WTC11 (cell line): ENCODE measurements around the gene TBX2. TPM values are rescaled to one million over a fixed set of nuclear protein-coding genes. Genes with fewer than 3 reads are reported as not detected.

Source experiments
- ATAC-seq: fragments of 200-7000 bp; cut with Tn5 transposase; 2 replicates; pipeline ENCODE4 v1.10.0; 2021; ENCODE audit warnings: mild to moderate bottlenecking, moderate library complexity
- CTCF ChIA-PET: fragments of 300-600 bp; sonication (Branson Sonifier 250); formaldehyde crosslinking; loops from one replicate; lab custom pipeline; 2021; ENCODE audit warnings: antibody characterized with exemption; lab: Charles Lee
- POLR2A ChIA-PET: fragments of 350-600 bp; sonication (Branson Sonifier 250); formaldehyde crosslinking; loops from one replicate; lab custom pipeline; 2021; ENCODE audit warnings: antibody characterized with exemption; lab: Charles Lee
- DNase-seq: peaks from one replicate; pipeline ENCODE4 v3.0.0; 2021; ENCODE audit warnings: low spot score
- H3K27ac Mint-ChIP-seq: 2 replicates; pipeline ENCODE4 v1.8.0; 2021; ENCODE audit warnings: mixed read lengths
- H3K27me3 Mint-ChIP-seq: 2 replicates; pipeline ENCODE4 v1.8.0; 2021; ENCODE audit warnings: low read depth, mild to moderate bottlenecking, moderate library complexity, mixed read lengths
- H3K36me3 Mint-ChIP-seq: 2 replicates; pipeline ENCODE4 v1.8.0; 2021; ENCODE audit warnings: mixed read lengths
- H3K4me1 Mint-ChIP-seq: 2 replicates; pipeline ENCODE4 v1.8.0; 2022; ENCODE audit warnings: mixed read lengths
- H3K4me3 Mint-ChIP-seq: 2 replicates; pipeline ENCODE4 v1.8.0; 2021; ENCODE audit warnings: mild to moderate bottlenecking, moderate library complexity, mixed read lengths
- H3K9me3 Mint-ChIP-seq: 2 replicates; pipeline ENCODE4 v1.8.0; 2021; ENCODE audit warnings: mixed read lengths
- AFF4 ChIP-seq: sonication (generic); formaldehyde crosslinking; IDR thresholded peaks from 2 replicates; pipeline ENCODE4 v1.8.1; 2023; ENCODE audit warnings: mild to moderate bottlenecking, missing genetic modification reagents, borderline replicate concordance
- ATF6 ChIP-seq: sonication (generic); formaldehyde crosslinking; IDR thresholded peaks from 2 replicates; pipeline ENCODE4 v1.8.1; 2023; ENCODE audit warnings: mild to moderate bottlenecking, missing genetic modification reagents
- CBFB ChIP-seq: sonication (generic); formaldehyde crosslinking; IDR thresholded peaks from 2 replicates; pipeline ENCODE4 v1.8.1; 2022; ENCODE audit warnings: mild to moderate bottlenecking, low read depth, missing genetic modification reagents
- CREM ChIP-seq: sonication (generic); formaldehyde crosslinking; IDR thresholded peaks from 2 replicates; pipeline ENCODE4 v1.8.1; 2022; ENCODE audit warnings: mild to moderate bottlenecking, missing genetic modification reagents, moderate library complexity
- ESRRA ChIP-seq: sonication (generic); formaldehyde crosslinking; IDR thresholded peaks from 2 replicates; pipeline ENCODE4 v1.8.1; 2022; ENCODE audit warnings: mild to moderate bottlenecking, missing genetic modification reagents, borderline replicate concordance
- FOXP1 ChIP-seq: sonication (generic); formaldehyde crosslinking; IDR thresholded peaks from 2 replicates; pipeline ENCODE4 v1.8.0; 2022; ENCODE audit warnings: missing genetic modification reagents, mild to moderate bottlenecking, moderate library complexity, borderline replicate concordance
- NFATC4 ChIP-seq: fragments of 250-450 bp; sonication (Bioruptor Pico); IDR thresholded peaks from 2 replicates; pipeline ENCODE4 v1.9.0; 2021; ENCODE audit warnings: mild to moderate bottlenecking
- NFYB ChIP-seq: sonication (generic); formaldehyde crosslinking; conservative IDR thresholded peaks from 2 replicates; pipeline ENCODE4 v1.8.0; 2022; ENCODE audit warnings: low read depth, missing genetic modification reagents
- PREB ChIP-seq: sonication (generic); formaldehyde crosslinking; IDR thresholded peaks from 2 replicates; pipeline ENCODE4 v1.8.1; 2022; ENCODE audit warnings: mild to moderate bottlenecking, missing genetic modification reagents, moderate library complexity, borderline replicate concordance
- SMAD4 ChIP-seq: sonication (generic); formaldehyde crosslinking; IDR thresholded peaks from 2 replicates; pipeline ENCODE4 v1.8.0; 2022; ENCODE audit warnings: mild to moderate bottlenecking, missing genetic modification reagents
- SP1 ChIP-seq: sonication (generic); formaldehyde crosslinking; conservative IDR thresholded peaks from 2 replicates; pipeline ENCODE4 v1.8.1; 2022; ENCODE audit warnings: missing genetic modification reagents
- TCF7 ChIP-seq: sonication (generic); formaldehyde crosslinking; IDR thresholded peaks from 2 replicates; pipeline ENCODE4 v1.8.0; 2022; ENCODE audit warnings: mild to moderate bottlenecking, low read depth, missing genetic modification reagents, moderate library complexity
- ZNF219 ChIP-seq: sonication (generic); formaldehyde crosslinking; IDR thresholded peaks from 2 replicates; pipeline ENCODE4 v1.8.0; 2023; ENCODE audit warnings: missing genetic modification reagents, mild to moderate bottlenecking, borderline replicate concordance
- ZNF425 ChIP-seq: fragments of 250-450 bp; sonication (Bioruptor Pico); conservative IDR thresholded peaks from 2 replicates; pipeline ENCODE4 v1.9.0; 2021; ENCODE audit warnings: mild to moderate bottlenecking
- total RNA-seq: library from RNA; stranded (reverse); gene quantifications from 3 replicates; pipeline ENCODE4 v1.2.3, GENCODE V29; 2021

TBX2 gene
- total RNA-seq, 1 experiment from 2014 or later, result 0.09 TPM

- no peak overlapping the region for H3K27ac Mint-ChIP-seq
- DNase-seq, result no peak
- ATAC-seq, result no peak
- no peak overlapping the region for H3K4me3 Mint-ChIP-seq
- H3K36me3 Mint-ChIP-seq, result no peaks in the 10 kb centered on the region
- CTCF ChIA-PET, result interaction anchor here (1.0 to 1.7 kb wide), 3 partner anchors 14 to 391 kb away, joined by 4 to 8 read pairs (median 4); no protein-coding TSS in a partner anchor
- POLR2A ChIA-PET, result interaction anchor here (0.7 to 1.1 kb wide), 2 partner anchors 11 to 350 kb away, joined by 3 read pairs; no protein-coding TSS in a partner anchor
- TF ChIP-seq CREM (CRISPR knock-in tag), result no peak
- no peak for TF ChIP-seq ESRRA (CRISPR knock-in tag)
- no peak for TF ChIP-seq SMAD4 (CRISPR knock-in tag)
- no peak for TF ChIP-seq CBFB
- TF ChIP-seq SP1 (CRISPR knock-in tag), result no peak
- no peak for TF ChIP-seq AFF4 (CRISPR knock-in tag)
- TF ChIP-seq ZNF425 (CRISPR knock-in tag), result no peak
- TF ChIP-seq FOXP1 (CRISPR knock-in tag), result no peak
- TF ChIP-seq NFATC4 (CRISPR knock-in tag), result no peak
- TF ChIP-seq NFYB (CRISPR knock-in tag), result no peak
- no peak for TF ChIP-seq TCF7 (CRISPR knock-in tag)
- TF ChIP-seq PREB (CRISPR knock-in tag), result no peak
- no peak for TF ChIP-seq ATF6
- TF ChIP-seq ZNF219, result no peak
- H3K27me3 Mint-ChIP-seq, result no peaks in the 10 kb centered on the region; the same call in 1 of the 2 replicates
- peaks cover 6% of the 10 kb centered on the region for H3K4me1 Mint-ChIP-seq
- no peaks in the 10 kb centered on the region for H3K9me3 Mint-ChIP-seq
Measured at GRCh38 chr17:61362852-61363600, 36.6 kb upstream of the TBX2 start.
